Neural progenitor cell (in vitro differentiated cells): ENCODE results near the gene MS4A18. TPM values are rescaled to one million over a fixed set of nuclear protein-coding genes. Genes with fewer than 3 reads are reported as not detected.
"Not testable (repeated sequence)": the region's sequence is repeated elsewhere in the genome, so short reads cannot be mapped to it uniquely, and the experiment has no call there.

Experiments
- DNase-seq: peaks from one replicate; pipeline ENCODE4 v3.0.0-alpha.2; 2016; ENCODE audit warnings: low spot score
- H2AFZ ChIP-seq: fragments of 200-600 bp; sonication (generic); replicated peaks from 2 replicates; pipeline ENCODE4 v1.6.1; 2016; ENCODE audit warnings: antibody characterized with exemption
- H3F3A ChIP-seq: fragments of 200-600 bp; sonication (generic); 2 replicates; pipeline ENCODE4 v1.6.1; 2016; ENCODE audit warnings: antibody characterized with exemption, low read depth
- H3K27ac ChIP-seq: fragments of 200-600 bp; sonication (generic); 2 replicates; pipeline ENCODE4 v1.5.1; 2016; ENCODE audit warnings: mild to moderate bottlenecking
- H3K27me3 ChIP-seq: fragments of 200-600 bp; sonication (generic); 2 replicates; pipeline ENCODE4 v1.6.1; 2016; ENCODE audit warnings: mild to moderate bottlenecking, moderate library complexity
- H3K36me3 ChIP-seq: fragments of 200-600 bp; sonication (generic); 2 replicates; pipeline ENCODE4 v1.5.1; 2016
- H3K4me1 ChIP-seq: fragments of 200-600 bp; sonication (generic); 2 replicates; pipeline ENCODE4 v1.6.1; 2016; ENCODE audit warnings: mixed run types
- H3K4me2 ChIP-seq: fragments of 200-600 bp; sonication (generic); 2 replicates; pipeline ENCODE4 v1.6.1; 2016
- H3K4me3 ChIP-seq: fragments of 200-600 bp; sonication (generic); 2 replicates; pipeline ENCODE4 v1.5.1; 2016
- H3K79me2 ChIP-seq: fragments of 200-600 bp; sonication (generic); 2 replicates; pipeline ENCODE4 v1.6.1; 2016; ENCODE audit warnings: low read depth
- H3K9ac ChIP-seq: fragments of 200-600 bp; sonication (generic); 2 replicates; pipeline ENCODE4 v1.6.1; 2016
- H3K9me3 ChIP-seq: fragments of 200-600 bp; sonication (generic); 2 replicates; pipeline ENCODE4 v1.5.1; 2016; ENCODE audit warnings: low read depth
- H4K20me1 ChIP-seq: fragments of 200-600 bp; sonication (generic); 2 replicates; pipeline ENCODE4 v1.6.1; 2016; ENCODE audit warnings: low read depth
- H3K27ac Mint-ChIP-seq: 3 replicates; pipeline ENCODE4 v1.8.0; 2021; ENCODE audit warnings: mixed read lengths
- H3K27me3 Mint-ChIP-seq: 2 replicates; pipeline ENCODE4 v1.8.0; 2022; ENCODE audit warnings: low read depth, mild to moderate bottlenecking, inconsistent platforms, moderate library complexity, mixed read lengths; ENCODE audit not compliant: insufficient read depth
- H3K36me3 Mint-ChIP-seq: 3 replicates; pipeline ENCODE4 v1.8.0; 2021; ENCODE audit warnings: mixed read lengths
- H3K4me1 Mint-ChIP-seq: 3 replicates; pipeline ENCODE4 v1.8.0; 2021; ENCODE audit warnings: mixed read lengths
- H3K4me3 Mint-ChIP-seq: 3 replicates; pipeline ENCODE4 v1.8.0; 2021; ENCODE audit warnings: mild to moderate bottlenecking, moderate library complexity, mixed read lengths
- H3K9me3 Mint-ChIP-seq: 3 replicates; pipeline ENCODE4 v1.8.0; 2020; ENCODE audit warnings: mixed read lengths
- EZH2 ChIP-seq: fragments of 200-600 bp; sonication (generic); IDR thresholded peaks from 2 replicates; pipeline ENCODE4 v1.6.1; 2017; ENCODE audit warnings: antibody characterized with exemption, mild to moderate bottlenecking, moderate library complexity
- EZH2phosphoT487 ChIP-seq: fragments of 200-600 bp; sonication (generic); IDR thresholded peaks from 2 replicates; pipeline ENCODE4 v1.6.1; 2017; ENCODE audit warnings: antibody characterized with exemption
- total RNA-seq: library from RNA; depleted of rRNA; stranded (reverse); fragments of >200 nt; gene quantifications from 2 replicates; pipeline ENCODE4 v1.2.3, GENCODE V29; 2015; ENCODE audit warnings: low replicate concordance
- TF ChIP-seq, protein P1 (sequence below): fragments of 200-600 bp; sonication (generic); IDR thresholded peaks from 2 replicates; pipeline ENCODE4 v1.5.1; 2017; ENCODE audit warnings: antibody characterized with exemption, mild to moderate bottlenecking

Gene MS4A18
- total RNA-seq, 1 donor from 2014 or later: not detected

DNA sequence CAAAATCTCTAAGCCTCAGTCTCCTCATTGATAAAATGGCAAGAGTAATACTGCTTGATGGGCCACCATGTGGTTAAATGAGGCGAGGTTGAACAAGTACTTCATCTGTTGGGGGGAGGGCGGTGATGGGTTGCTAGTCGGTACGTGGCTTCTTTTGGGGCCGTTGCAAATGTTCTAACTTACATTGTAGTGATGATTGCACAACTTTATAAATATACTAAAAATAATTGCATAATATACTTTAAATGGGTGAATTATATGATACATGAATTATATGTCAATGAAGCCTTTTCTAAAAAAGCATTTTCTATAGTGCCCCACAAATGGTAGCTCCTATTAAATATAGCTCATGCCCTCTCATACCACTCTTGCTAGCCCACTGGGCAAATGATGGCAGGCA lies 18.6 kb upstream of the MS4A18 start:
- Histone ChIP-seq H3K9ac (no peak overlapping the region), H4K20me1 (no peaks in the 10 kb centered on the region), H3K4me1 (peaks cover 4% of the 10 kb centered on the region), H3K36me3 (no peaks in the 10 kb centered on the region), H3K4me2 (no peak overlapping the region), H2AFZ (no peak overlapping the region), H3K79me2 (no peaks in the 10 kb centered on the region), H3F3A (no peaks in the 10 kb centered on the region), H3K4me3 (no peak overlapping the region), H3K27ac (no peak overlapping the region), H3K27me3 (no peaks in the 10 kb centered on the region), H3K9me3 (no peaks in the 10 kb centered on the region)
- no peak for DNase-seq
- Mint-ChIP-seq H3K27ac (no peak overlapping the region), H3K4me1 (peaks cover 8% of the 10 kb centered on the region), H3K9me3 (no peaks in the 10 kb centered on the region), H3K36me3 (no peaks in the 10 kb centered on the region), H3K4me3 (no peak overlapping the region), H3K27me3 (peaks cover 2% of the 10 kb centered on the region)
- TF ChIP-seq, protein P1, sequence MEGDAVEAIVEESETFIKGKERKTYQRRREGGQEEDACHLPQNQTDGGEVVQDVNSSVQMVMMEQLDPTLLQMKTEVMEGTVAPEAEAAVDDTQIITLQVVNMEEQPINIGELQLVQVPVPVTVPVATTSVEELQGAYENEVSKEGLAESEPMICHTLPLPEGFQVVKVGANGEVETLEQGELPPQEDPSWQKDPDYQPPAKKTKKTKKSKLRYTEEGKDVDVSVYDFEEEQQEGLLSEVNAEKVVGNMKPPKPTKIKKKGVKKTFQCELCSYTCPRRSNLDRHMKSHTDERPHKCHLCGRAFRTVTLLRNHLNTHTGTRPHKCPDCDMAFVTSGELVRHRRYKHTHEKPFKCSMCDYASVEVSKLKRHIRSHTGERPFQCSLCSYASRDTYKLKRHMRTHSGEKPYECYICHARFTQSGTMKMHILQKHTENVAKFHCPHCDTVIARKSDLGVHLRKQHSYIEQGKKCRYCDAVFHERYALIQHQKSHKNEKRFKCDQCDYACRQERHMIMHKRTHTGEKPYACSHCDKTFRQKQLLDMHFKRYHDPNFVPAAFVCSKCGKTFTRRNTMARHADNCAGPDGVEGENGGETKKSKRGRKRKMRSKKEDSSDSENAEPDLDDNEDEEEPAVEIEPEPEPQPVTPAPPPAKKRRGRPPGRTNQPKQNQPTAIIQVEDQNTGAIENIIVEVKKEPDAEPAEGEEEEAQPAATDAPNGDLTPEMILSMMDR: no peak
- no peak for TF ChIP-seq EZH2phosphoT487
- no peak for TF ChIP-seq EZH2

DNA sequence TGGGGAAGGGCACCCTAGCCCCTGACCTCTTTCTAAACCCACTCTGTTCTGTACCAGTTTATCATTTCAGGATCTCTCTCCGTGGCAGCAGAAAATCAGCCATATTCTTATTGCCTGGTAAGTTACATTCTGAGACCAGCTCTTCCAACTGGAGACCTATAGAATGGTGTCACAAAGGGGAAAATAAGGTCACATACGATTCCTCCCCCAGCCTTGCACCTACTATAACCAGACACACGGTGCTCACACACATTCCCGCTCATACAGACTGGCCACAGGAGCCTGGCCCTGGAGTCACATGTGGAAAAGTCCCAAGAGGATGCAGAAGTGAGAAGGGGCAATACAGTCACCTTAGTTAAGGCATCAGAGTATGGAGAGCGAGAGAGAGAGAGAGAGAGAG lies 17.6 kb upstream of the MS4A18 start:
- no peaks in the 10 kb centered on the region for H4K20me1 ChIP-seq
- H3K27ac ChIP-seq: no peak overlapping the region
- H2AFZ ChIP-seq: peak overlapping the region; percentile 20
- Mint-ChIP-seq H3K9me3 (no peaks in the 10 kb centered on the region), H3K27me3 (peaks cover 2% of the 10 kb centered on the region), H3K4me1 (peaks cover 2% of the 10 kb centered on the region), H3K27ac (no peak overlapping the region), H3K4me3 (no peak overlapping the region), H3K36me3 (no peaks in the 10 kb centered on the region)
- TF ChIP-seq, protein P1: no peak
- TF ChIP-seq EZH2phosphoT487: no peak
- no peak for TF ChIP-seq EZH2
- no peak for DNase-seq
- H3K79me2 ChIP-seq: no peaks in the 10 kb centered on the region
- H3K4me3 ChIP-seq: no peak overlapping the region
- no peaks in the 10 kb centered on the region for H3K36me3 ChIP-seq
- no peaks in the 10 kb centered on the region for H3K27me3 ChIP-seq
- no peaks in the 10 kb centered on the region for H3K4me1 ChIP-seq
- no peaks in the 10 kb centered on the region for H3K9me3 ChIP-seq
- H3K4me2 ChIP-seq: no peak overlapping the region
- H3F3A ChIP-seq: no peaks in the 10 kb centered on the region
- no peak overlapping the region for H3K9ac ChIP-seq

DNA sequence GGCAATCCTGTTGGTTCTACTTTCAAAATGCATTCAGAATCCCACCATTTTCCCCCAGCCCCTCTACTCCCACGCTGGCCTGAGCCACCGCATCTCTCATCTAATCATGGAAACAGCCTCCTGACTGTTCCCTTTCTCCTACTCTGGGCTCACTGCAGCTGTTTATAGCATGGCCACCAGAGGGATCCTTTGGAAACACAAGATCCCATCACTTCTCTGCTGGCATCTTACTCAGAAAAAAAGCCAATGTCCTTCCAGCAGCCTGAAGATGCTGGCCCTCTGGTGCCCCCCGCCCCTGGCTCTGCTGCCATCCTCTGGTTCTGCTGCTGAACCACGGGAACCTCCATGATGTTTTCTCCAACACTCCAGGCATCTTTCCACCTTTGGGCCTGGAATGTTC lies 14.0 kb upstream of the MS4A18 start:
- Histone ChIP-seq H2AFZ (no peak overlapping the region), H3K27ac (no peak overlapping the region), H3K4me2 (no peak overlapping the region), H3K9me3 (no peaks in the 10 kb centered on the region), H3K27me3 (no peaks in the 10 kb centered on the region), H3F3A (no peaks in the 10 kb centered on the region), H3K36me3 (no peaks in the 10 kb centered on the region), H3K4me3 (no peak overlapping the region), H4K20me1 (no peaks in the 10 kb centered on the region), H3K79me2 (no peaks in the 10 kb centered on the region), H3K9ac (no peak overlapping the region), H3K4me1 (no peaks in the 10 kb centered on the region)
- DNase-seq: peak; percentile 22
- Mint-ChIP-seq H3K9me3 (peaks cover 2% of the 10 kb centered on the region), H3K27me3 (peaks cover 7% of the 10 kb centered on the region), H3K4me3 (no peak overlapping the region), H3K27ac (no peak overlapping the region), H3K4me1 (peaks cover 3% of the 10 kb centered on the region), H3K36me3 (no peaks in the 10 kb centered on the region)
- TF ChIP-seq, protein P1: peak; percentile 40
- no peak for TF ChIP-seq EZH2
- TF ChIP-seq EZH2phosphoT487: no peak

GRCh38 chr11:60711276-60711675 lies 13.2 kb upstream of the MS4A18 start:
- H3K4me1 Mint-ChIP-seq: peaks cover 3% of the 10 kb centered on the region
- Histone ChIP-seq H3K27me3 (no peaks in the 10 kb centered on the region), H3K9me3 (no peaks in the 10 kb centered on the region), H3K36me3 (no peaks in the 10 kb centered on the region), H3K4me1 (no peaks in the 10 kb centered on the region), H3K4me2 (no peak overlapping the region), H3K27ac (no peak overlapping the region), H3K9ac (no peak overlapping the region), H3K79me2 (no peaks in the 10 kb centered on the region), H3F3A (no peaks in the 10 kb centered on the region), H4K20me1 (no peaks in the 10 kb centered on the region), H2AFZ (no peak overlapping the region), H3K4me3 (no peak overlapping the region)
- no peaks in the 10 kb centered on the region for H3K36me3 Mint-ChIP-seq
- no peak overlapping the region for H3K27ac Mint-ChIP-seq
- no peak for DNase-seq
- TF ChIP-seq, protein P1: no peak
- no peak for TF ChIP-seq EZH2phosphoT487
- TF ChIP-seq EZH2: no peak
- H3K27me3 Mint-ChIP-seq: peaks cover 7% of the 10 kb centered on the region
- H3K9me3 Mint-ChIP-seq: peaks cover 2% of the 10 kb centered on the region
- H3K4me3 Mint-ChIP-seq: no peak overlapping the region

GRCh38 chr11:60713423-60713822 lies 11.1 kb upstream of the MS4A18 start:
- not testable (repeated sequence) for DNase-seq, H3K27me3 ChIP-seq, H3K4me1 Mint-ChIP-seq, H3K36me3 ChIP-seq, H3K9ac ChIP-seq, H3K4me1 ChIP-seq, H3K27ac Mint-ChIP-seq, H3K27ac ChIP-seq, H2AFZ ChIP-seq, H3K4me2 ChIP-seq, H3K79me2 ChIP-seq, H3K4me3 Mint-ChIP-seq, H3F3A ChIP-seq, H3K4me3 ChIP-seq, H3K9me3 ChIP-seq, H3K36me3 Mint-ChIP-seq, H3K9me3 Mint-ChIP-seq, H4K20me1 ChIP-seq
- peaks cover 13% of the 10 kb centered on the region for H3K27me3 Mint-ChIP-seq
